GM23338 (cell line): ENCODE measurements around the gene RASL11B. TPM values are rescaled to one million over a fixed set of nuclear protein-coding genes. Genes with fewer than 3 reads are reported as not detected.
A peak's percentile ranks its signal among the peaks of the same experiment; 100 is the strongest.
"Not testable (repeated sequence)": the region's sequence is repeated elsewhere in the genome, so short reads cannot be mapped to it uniquely, and the experiment has no call there.

Experiments
- ATAC-seq: fragments of 200-7000 bp; cut with Tn5 transposase; 3 replicates; pipeline ENCODE4 v1.9.1; 2020
- DNase-seq: peaks from one replicate; pipeline ENCODE4 v3.0.0-alpha.2; 2015; ENCODE audit warnings: low spot score
- H2AFZ ChIP-seq: fragments of 200-600 bp; sonication (generic); 2 replicates; pipeline ENCODE4 v1.8.0; 2016; ENCODE audit warnings: antibody characterized with exemption, mild to moderate bottlenecking, moderate library complexity
- H3F3A ChIP-seq: fragments of 200-600 bp; sonication (generic); replicated peaks from 2 replicates; pipeline ENCODE4 v1.8.0; 2017; ENCODE audit warnings: antibody characterized with exemption, mixed run types, low read depth
- H3K27ac ChIP-seq: fragments of 200-600 bp; sonication (generic); 2 replicates; pipeline ENCODE4 v1.6.1; 2016; ENCODE audit warnings: low read depth
- H3K27me3 ChIP-seq: fragments of 200-600 bp; sonication (generic); 2 replicates; pipeline ENCODE4 v1.8.0; 2016; ENCODE audit warnings: mild to moderate bottlenecking, mixed run types, moderate library complexity; ENCODE audit not compliant: insufficient read depth
- H3K36me3 ChIP-seq: fragments of 200-600 bp; sonication (generic); 2 replicates; pipeline ENCODE4 v1.8.0; 2016; ENCODE audit warnings: mild to moderate bottlenecking; ENCODE audit not compliant: insufficient read depth
- H3K4me1 ChIP-seq: fragments of 200-600 bp; sonication (generic); 2 replicates; pipeline ENCODE4 v1.8.0; 2016; ENCODE audit warnings: mild to moderate bottlenecking, moderate library complexity; ENCODE audit not compliant: insufficient read depth
- H3K4me2 ChIP-seq: fragments of 200-600 bp; sonication (generic); 2 replicates; pipeline ENCODE4 v1.7.1; 2017; ENCODE audit warnings: mixed run types
- H3K4me3 ChIP-seq: fragments of 200-600 bp; sonication (generic); 2 replicates; pipeline ENCODE4 v1.6.1; 2016; ENCODE audit warnings: mixed run types
- H3K79me2 ChIP-seq: fragments of 200-600 bp; sonication (generic); replicated peaks from 2 replicates; pipeline ENCODE4 v1.8.0; 2017; ENCODE audit warnings: mild to moderate bottlenecking; ENCODE audit not compliant: insufficient read depth
- H3K9me2 ChIP-seq: fragments of 200-600 bp; sonication (generic); 2 replicates; pipeline ENCODE4 v1.8.0; 2017; ENCODE audit not compliant: insufficient read depth
- H4K20me1 ChIP-seq: fragments of 200-600 bp; sonication (generic); replicated peaks from 2 replicates; pipeline ENCODE4 v1.8.0; 2017; ENCODE audit warnings: mild to moderate bottlenecking; ENCODE audit not compliant: insufficient read depth
- H3K27ac Mint-ChIP-seq: 2 replicates; pipeline ENCODE4 v1.8.0; 2020; ENCODE audit warnings: inconsistent platforms, mild to moderate bottlenecking, moderate library complexity, mixed read lengths
- H3K27me3 Mint-ChIP-seq: 3 replicates; pipeline ENCODE4 v1.8.0; 2022; ENCODE audit warnings: low read depth, mild to moderate bottlenecking, moderate library complexity, mixed read lengths, inconsistent platforms; ENCODE audit not compliant: insufficient read depth, poor library complexity
- H3K36me3 Mint-ChIP-seq: 3 replicates; pipeline ENCODE4 v1.8.0; 2021; ENCODE audit warnings: low read depth, mild to moderate bottlenecking, inconsistent platforms, moderate library complexity, mixed read lengths
- H3K4me1 Mint-ChIP-seq: 3 replicates; pipeline ENCODE4 v1.8.0; 2020; ENCODE audit warnings: mild to moderate bottlenecking, inconsistent platforms, mixed read lengths
- H3K4me3 Mint-ChIP-seq: 3 replicates; pipeline ENCODE4 v1.8.0; 2021; ENCODE audit warnings: moderate library complexity, mild to moderate bottlenecking, inconsistent platforms, mixed read lengths
- H3K9me3 Mint-ChIP-seq: 3 replicates; pipeline ENCODE4 v1.8.0; 2020; ENCODE audit warnings: moderate library complexity, mild to moderate bottlenecking, inconsistent platforms, mixed read lengths
- CREB1 ChIP-seq: fragments of 250-450 bp; sonication (Bioruptor Pico); IDR thresholded peaks from 2 replicates; pipeline ENCODE4 v1.5.0; 2020; ENCODE audit warnings: low read depth, mild to moderate bottlenecking, moderate library complexity
- NANOG ChIP-seq: IDR thresholded peaks from 2 replicates; pipeline ENCODE4 v1.6.1; 2016; ENCODE audit warnings: antibody characterized with exemption, borderline replicate concordance
- POLR2AphosphoS5 ChIP-seq: IDR thresholded peaks from 2 replicates; pipeline ENCODE4 v1.6.1; 2016; ENCODE audit warnings: antibody characterized with exemption, low read depth
- ZNF114 ChIP-seq: fragments of 250-450 bp; sonication (Bioruptor Pico); IDR thresholded peaks from 2 replicates; pipeline ENCODE4 v1.5.0; 2020; ENCODE audit warnings: mild to moderate bottlenecking, moderate library complexity
- polyA plus RNA-seq: library from polyadenylated mRNA; unstranded; fragments of >200 nt; fragmentation: Nextera tagmentation; extraction: Ambion mirVana; gene quantifications from 2 replicates; pipeline ENCODE4 v1.2.1, GENCODE V29; 2016
- total RNA-seq: library from RNA; depleted of rRNA; stranded (reverse); fragments of >200 nt; shearing (Covaris generic); gene quantifications from 2 replicates; pipeline ENCODE4 v1.2.3, GENCODE V29; 2014
- TF ChIP-seq, protein P1 (sequence below): IDR thresholded peaks from 2 replicates; pipeline ENCODE4 v1.6.1; 2016; ENCODE audit warnings: antibody characterized with exemption
- TF ChIP-seq, protein P2 (sequence below): fragments of 250-450 bp; sonication (Bioruptor Pico); IDR thresholded peaks from 2 replicates; pipeline ENCODE4 v1.5.0; 2020; ENCODE audit warnings: mild to moderate bottlenecking, moderate library complexity

The RASL11B gene
- total and polyA plus RNA-seq, 2 experiments from 2014 or later: 69.7 to 100.0 TPM

DNA sequence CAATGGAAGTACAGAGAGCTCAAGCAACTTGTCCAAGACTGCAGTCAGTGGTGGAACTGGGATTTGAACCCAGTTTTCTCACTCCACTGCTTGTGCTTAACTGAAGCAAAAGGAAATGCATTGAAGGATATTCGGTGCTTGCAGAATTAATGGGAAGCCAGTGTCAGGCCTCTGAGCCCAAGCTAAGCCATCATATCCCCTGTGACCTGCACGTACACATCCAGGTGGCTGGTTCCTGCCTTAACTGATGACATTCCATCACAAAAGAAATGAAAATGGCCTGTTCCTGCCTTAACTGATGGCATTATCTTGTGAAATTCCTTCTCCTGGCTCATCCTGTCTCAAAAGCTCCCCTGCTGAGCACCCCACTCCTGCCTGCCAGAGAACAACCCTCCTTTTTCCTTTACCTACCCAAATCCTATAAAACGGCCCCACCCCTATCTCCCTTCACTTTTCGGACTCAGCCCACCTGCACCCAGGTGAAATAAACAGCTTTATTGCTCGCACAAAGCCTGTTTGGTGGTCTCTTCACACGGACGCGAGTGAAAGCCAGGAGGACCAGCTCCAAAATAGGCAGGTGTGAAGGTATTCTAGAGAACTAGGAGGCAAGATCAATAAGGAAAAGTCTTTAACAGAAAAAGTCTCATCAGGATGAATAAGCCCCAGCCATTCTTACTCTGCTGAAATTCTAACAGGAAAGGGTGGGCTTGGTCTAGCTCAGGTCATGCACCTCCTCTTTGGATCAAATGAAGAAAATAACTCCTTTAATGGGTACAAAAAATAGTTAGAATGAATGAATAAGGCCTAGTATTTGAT, 27.3 kb upstream of the RASL11B start:
- H3F3A ChIP-seq, H3K9me3 Mint-ChIP-seq, H3K4me3 Mint-ChIP-seq, H3K4me3 ChIP-seq, H4K20me1 ChIP-seq, H3K79me2 ChIP-seq, H2AFZ ChIP-seq, H3K27me3 ChIP-seq, H3K27me3 Mint-ChIP-seq, H3K36me3 ChIP-seq: not testable (repeated sequence)
- Histone ChIP-seq H3K4me2 (peak overlapping the region; percentile 20; the same call in 1 of the 2 replicates), H3K4me1 (peaks cover 21% of the 10 kb centered on the region), H3K9me2 (peaks cover 22% of the 10 kb centered on the region), H3K27ac (peak overlapping the region; percentile 97)
- DNase-seq (peak; percentile 78), ATAC-seq (peak; percentile 66)
- peak overlapping the region; percentile 95 for H3K27ac Mint-ChIP-seq
- TF ChIP-seq, protein P1, sequence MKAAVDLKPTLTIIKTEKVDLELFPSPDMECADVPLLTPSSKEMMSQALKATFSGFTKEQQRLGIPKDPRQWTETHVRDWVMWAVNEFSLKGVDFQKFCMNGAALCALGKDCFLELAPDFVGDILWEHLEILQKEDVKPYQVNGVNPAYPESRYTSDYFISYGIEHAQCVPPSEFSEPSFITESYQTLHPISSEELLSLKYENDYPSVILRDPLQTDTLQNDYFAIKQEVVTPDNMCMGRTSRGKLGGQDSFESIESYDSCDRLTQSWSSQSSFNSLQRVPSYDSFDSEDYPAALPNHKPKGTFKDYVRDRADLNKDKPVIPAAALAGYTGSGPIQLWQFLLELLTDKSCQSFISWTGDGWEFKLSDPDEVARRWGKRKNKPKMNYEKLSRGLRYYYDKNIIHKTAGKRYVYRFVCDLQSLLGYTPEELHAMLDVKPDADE: peak; percentile 75; the same call in 1 of the 2 replicates
- TF ChIP-seq CREB1: 0 out of 2 replicates have a peak, but pooled peaks have one; percentile 27
- 0 out of 2 replicates have a peak, but pooled peaks have one; percentile 17 for TF ChIP-seq POLR2AphosphoS5
- TF ChIP-seq, protein P2, sequence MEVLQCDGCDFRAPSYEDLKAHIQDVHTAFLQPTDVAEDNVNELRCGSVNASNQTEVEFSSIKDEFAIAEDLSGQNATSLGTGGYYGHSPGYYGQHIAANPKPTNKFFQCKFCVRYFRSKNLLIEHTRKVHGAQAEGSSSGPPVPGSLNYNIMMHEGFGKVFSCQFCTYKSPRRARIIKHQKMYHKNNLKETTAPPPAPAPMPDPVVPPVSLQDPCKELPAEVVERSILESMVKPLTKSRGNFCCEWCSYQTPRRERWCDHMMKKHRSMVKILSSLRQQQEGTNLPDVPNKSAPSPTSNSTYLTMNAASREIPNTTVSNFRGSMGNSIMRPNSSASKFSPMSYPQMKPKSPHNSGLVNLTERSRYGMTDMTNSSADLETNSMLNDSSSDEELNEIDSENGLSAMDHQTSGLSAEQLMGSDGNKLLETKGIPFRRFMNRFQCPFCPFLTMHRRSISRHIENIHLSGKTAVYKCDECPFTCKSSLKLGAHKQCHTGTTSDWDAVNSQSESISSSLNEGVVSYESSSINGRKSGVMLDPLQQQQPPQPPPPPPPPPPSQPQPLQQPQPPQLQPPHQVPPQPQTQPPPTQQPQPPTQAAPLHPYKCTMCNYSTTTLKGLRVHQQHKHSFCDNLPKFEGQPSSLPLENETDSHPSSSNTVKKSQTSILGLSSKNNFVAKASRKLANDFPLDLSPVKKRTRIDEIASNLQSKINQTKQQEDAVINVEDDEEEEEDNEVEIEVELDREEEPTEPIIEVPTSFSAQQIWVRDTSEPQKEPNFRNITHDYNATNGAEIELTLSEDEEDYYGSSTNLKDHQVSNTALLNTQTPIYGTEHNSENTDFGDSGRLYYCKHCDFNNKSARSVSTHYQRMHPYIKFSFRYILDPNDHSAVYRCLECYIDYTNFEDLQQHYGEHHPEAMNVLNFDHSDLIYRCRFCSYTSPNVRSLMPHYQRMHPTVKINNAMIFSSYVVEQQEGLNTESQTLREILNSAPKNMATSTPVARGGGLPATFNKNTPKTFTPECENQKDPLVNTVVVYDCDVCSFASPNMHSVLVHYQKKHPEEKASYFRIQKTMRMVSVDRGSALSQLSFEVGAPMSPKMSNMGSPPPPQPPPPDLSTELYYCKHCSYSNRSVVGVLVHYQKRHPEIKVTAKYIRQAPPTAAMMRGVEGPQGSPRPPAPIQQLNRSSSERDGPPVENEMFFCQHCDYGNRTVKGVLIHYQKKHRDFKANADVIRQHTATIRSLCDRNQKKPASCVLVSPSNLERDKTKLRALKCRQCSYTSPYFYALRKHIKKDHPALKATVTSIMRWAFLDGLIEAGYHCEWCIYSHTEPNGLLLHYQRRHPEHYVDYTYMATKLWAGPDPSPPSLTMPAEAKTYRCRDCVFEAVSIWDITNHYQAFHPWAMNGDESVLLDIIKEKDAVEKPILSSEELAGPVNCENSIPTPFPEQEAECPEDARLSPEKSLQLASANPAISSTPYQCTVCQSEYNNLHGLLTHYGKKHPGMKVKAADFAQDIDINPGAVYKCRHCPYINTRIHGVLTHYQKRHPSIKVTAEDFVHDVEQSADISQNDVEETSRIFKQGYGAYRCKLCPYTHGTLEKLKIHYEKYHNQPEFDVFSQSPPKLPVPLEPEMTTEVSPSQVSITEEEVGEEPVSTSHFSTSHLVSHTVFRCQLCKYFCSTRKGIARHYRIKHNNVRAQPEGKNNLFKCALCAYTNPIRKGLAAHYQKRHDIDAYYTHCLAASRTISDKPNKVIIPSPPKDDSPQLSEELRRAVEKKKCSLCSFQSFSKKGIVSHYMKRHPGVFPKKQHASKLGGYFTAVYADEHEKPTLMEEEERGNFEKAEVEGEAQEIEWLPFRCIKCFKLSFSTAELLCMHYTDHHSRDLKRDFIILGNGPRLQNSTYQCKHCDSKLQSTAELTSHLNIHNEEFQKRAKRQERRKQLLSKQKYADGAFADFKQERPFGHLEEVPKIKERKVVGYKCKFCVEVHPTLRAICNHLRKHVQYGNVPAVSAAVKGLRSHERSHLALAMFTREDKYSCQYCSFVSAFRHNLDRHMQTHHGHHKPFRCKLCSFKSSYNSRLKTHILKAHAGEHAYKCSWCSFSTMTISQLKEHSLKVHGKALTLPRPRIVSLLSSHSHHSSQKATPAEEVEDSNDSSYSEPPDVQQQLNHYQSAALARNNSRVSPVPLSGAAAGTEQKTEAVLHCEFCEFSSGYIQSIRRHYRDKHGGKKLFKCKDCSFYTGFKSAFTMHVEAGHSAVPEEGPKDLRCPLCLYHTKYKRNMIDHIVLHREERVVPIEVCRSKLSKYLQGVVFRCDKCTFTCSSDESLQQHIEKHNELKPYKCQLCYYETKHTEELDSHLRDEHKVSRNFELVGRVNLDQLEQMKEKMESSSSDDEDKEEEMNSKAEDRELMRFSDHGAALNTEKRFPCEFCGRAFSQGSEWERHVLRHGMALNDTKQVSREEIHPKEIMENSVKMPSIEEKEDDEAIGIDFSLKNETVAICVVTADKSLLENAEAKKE (CRISPR knock-in tag): peak; percentile 14; the same call in 1 of the 2 replicates
- TF ChIP-seq ZNF114 (CRISPR knock-in tag): peak; percentile 17; the same call in 1 of the 2 replicates
- TF ChIP-seq NANOG: peak; percentile 98
- H3K4me1 Mint-ChIP-seq: peaks cover 55% of the 10 kb centered on the region
- H3K36me3 Mint-ChIP-seq: peaks cover 10% of the 10 kb centered on the region; the same call in 2 of the 3 replicates
